HepG2 (cell line): Measurements from ENCODE around the gene RBM19. TPM values are rescaled to one million over a fixed set of nuclear protein-coding genes. Genes with fewer than 3 reads are reported as not detected.

Experiments used
- ATAC-seq: fragments of 200-7000 bp; cut with Tn5 transposase; 3 replicates; pipeline ENCODE4 v1.9.1; 2020; ENCODE audit warnings: mild to moderate bottlenecking, moderate library complexity
- BruUV-seq: library from RNA; stranded (reverse); fragments of 400-500 nt; replicated peaks from 2 replicates; lab custom pipeline; 2021; lab: Mats Ljungman, UMichigan
- CTCF ChIA-PET: fragments of 300-600 bp; formaldehyde crosslinking; extraction: SDS; loops from one replicate; lab custom pipeline; 2021; ENCODE audit warnings: low total read pairs, inconsistent platforms, low intra/inter-chr PET ratio; lab: Yijun Ruan, JAX
- POLR2A ChIA-PET: fragments of 350-600 bp; sonication (Branson Sonifier 250); formaldehyde crosslinking; loops from one replicate; lab custom pipeline; 2020; ENCODE audit warnings: antibody characterized with exemption, inconsistent platforms; lab: Yijun Ruan, JAX
- DNase-seq: peaks from one replicate; pipeline ENCODE4 v3.0.0-alpha.2; 2015; ENCODE audit warnings: low spot score
- FAIRE-seq: peaks from 3 replicates; lab custom pipeline; 2011; peaks lifted over from hg19 to GRCh38; lab: Jason Lieb, UNC
- H2AFZ ChIP-seq: one replicate; pipeline ENCODE4 v1.6.1; 2011; ENCODE audit warnings: low read length, inconsistent platforms
- H3K27ac ChIP-seq: fragments of 300-600 bp; 3 replicates; pipeline ENCODE4 v1.8.0; 2011; ENCODE audit warnings: mixed run types, mild to moderate bottlenecking, mixed read lengths, low read length, inconsistent platforms; ENCODE audit not compliant: insufficient read depth; ENCODE audit errors: extremely low read length
- H3K27me3 ChIP-seq, 2 experiments: fragments of 200-600 bp in 1 of 2; 2 replicates in 1 of 2; 3 replicates in 1 of 2; pipeline versions ENCODE4 v1.6.0 to v1.8.0; 2011; ENCODE audit warnings: low read length in 2 of 2, mild to moderate bottlenecking in 2 of 2, moderate library complexity in 2 of 2, inconsistent platforms in 1 of 2; ENCODE audit not compliant: insufficient read depth in 2 of 2, control insufficient read depth in 1 of 2
- H3K36me3 ChIP-seq, 2 experiments: fragments of 200-600 bp in 1 of 2; replicated peaks in 1 of 2; 2 replicates in 1 of 2; 3 replicates in 1 of 2; pipeline versions ENCODE4 v1.5.1 to v1.8.0; 2011; ENCODE audit warnings: low read length in 2 of 2, inconsistent platforms in 1 of 2; ENCODE audit not compliant: insufficient read depth in 2 of 2, control insufficient read depth in 1 of 2
- H3K4me1 ChIP-seq: 2 replicates; pipeline ENCODE4 v1.5.1; 2012; ENCODE audit warnings: low read length, inconsistent platforms; ENCODE audit not compliant: insufficient read depth
- H3K4me2 ChIP-seq: 2 replicates; pipeline ENCODE4 v1.6.0; 2011; ENCODE audit warnings: low read depth, low read length, inconsistent platforms
- H3K4me3 ChIP-seq, 3 experiments: fragments of 200-600 bp in 1 of 3; sonication (generic), shearing (Covaris generic) in 1 of 3; replicated peaks in 1 of 3; 2 replicates each; pipeline ENCODE4 v1.5.1; 2011 to 2016; ENCODE audit warnings: low read length in 3 of 3, inconsistent platforms in 2 of 3, low read depth in 2 of 3, mild to moderate bottlenecking in 2 of 3, control low read depth in 1 of 3, mixed read lengths in 1 of 3; ENCODE audit not compliant: insufficient read depth in 1 of 3
- H3K79me2 ChIP-seq: one replicate; pipeline ENCODE4 v1.6.1; 2011; ENCODE audit warnings: low read length, inconsistent platforms; ENCODE audit not compliant: insufficient read depth
- H3K9ac ChIP-seq: 2 replicates; pipeline ENCODE4 v1.6.0; 2011; ENCODE audit warnings: mild to moderate bottlenecking, low read depth, low read length, inconsistent platforms; ENCODE audit not compliant: insufficient read depth
- H3K9me3 ChIP-seq: 2 replicates; pipeline ENCODE4 v1.5.1; 2012; ENCODE audit warnings: mild to moderate bottlenecking, low read length
- H4K20me1 ChIP-seq: 2 replicates; pipeline ENCODE4 v1.6.0; 2011; ENCODE audit warnings: inconsistent platforms, mild to moderate bottlenecking, low read length, moderate library complexity; ENCODE audit not compliant: insufficient read depth
- ATF7 ChIP-seq, 2 experiments: fragments of 450-650 bp in 1 of 2; sonication (generic) in 1 of 2; formaldehyde crosslinking in 1 of 2; IDR thresholded peaks; 2 replicates each; pipeline versions ENCODE4 v1.4.0 to v1.6.1; 2016 to 2020; ENCODE audit warnings: antibody characterized with exemption in 1 of 2, mild to moderate bottlenecking in 1 of 2, missing genetic modification reagents in 1 of 2
- EP300 ChIP-seq, 3 experiments: sonication (generic) in 1 of 3; formaldehyde crosslinking in 1 of 3; IDR thresholded peaks; 2 replicates each; pipeline versions ENCODE4 v1.5.1 to v1.6.1; 2011 to 2020; ENCODE audit warnings: low read depth in 2 of 3, low read length in 2 of 3, borderline replicate concordance in 1 of 3, improper control_type of control experiment in 1 of 3, mild to moderate bottlenecking in 1 of 3, missing genetic modification reagents in 1 of 3, moderate library complexity in 1 of 3
- NFATC3 ChIP-seq: sonication (generic); formaldehyde crosslinking; IDR thresholded peaks from 2 replicates; pipeline ENCODE4 v1.5.1; 2020; ENCODE audit warnings: mild to moderate bottlenecking, missing genetic modification reagents
- ZMYM3 ChIP-seq: sonication (generic); formaldehyde crosslinking; IDR thresholded peaks from 2 replicates; pipeline ENCODE4 v1.5.1; 2020; ENCODE audit warnings: mild to moderate bottlenecking, missing genetic modification reagents
- ZNF441 ChIP-seq: sonication (generic); formaldehyde crosslinking; IDR thresholded peaks from 2 replicates; pipeline ENCODE4 v1.7.0; 2021; ENCODE audit warnings: missing genetic modification reagents, borderline replicate concordance
- ZNF629 ChIP-seq: sonication (generic); formaldehyde crosslinking; conservative IDR thresholded peaks from 2 replicates; pipeline ENCODE4 v1.5.0; 2020; ENCODE audit warnings: missing genetic modification reagents
- ZNF878 ChIP-seq: sonication (generic); formaldehyde crosslinking; IDR thresholded peaks from 2 replicates; pipeline ENCODE4 v1.8.1; 2023; ENCODE audit warnings: mild to moderate bottlenecking, missing genetic modification reagents, moderate library complexity
- WGBS: methylation state at CpG from one replicate; pipeline ENCODE4 v1.1.6; 2017; ENCODE audit warnings: low lambda C conversion rate; 5-methylcytosine and 5-hydroxymethylcytosine counted together
- in situ Hi-C: cut with HindIII; loops from 2 replicates; pipeline ENCODE4 v1.10.0; 2017; ENCODE audit warnings: low pct_unique_long_range_greater_than_20kb; ENCODE audit not compliant: extremely low pct_ligation_motif_present
- intact Hi-C: fragments of 100-400 bp; cut with micrococcal nuclease; formaldehyde crosslinking; loops from one replicate; pipeline ENCODE4 v1.10.0; 2022; ENCODE audit not compliant: unreplicated experiment
- polyA plus RNA-seq, 8 experiments: library from polyadenylated mRNA; depleted of rRNA in 3 of 8; stranded (reverse) in 7 of 8; unstranded in 1 of 8; fragments of >200 nt; fragmentation: Illumina TruSeq in 4 of 8; extraction: Trizol in 4 of 8; gene quantifications; 2 replicates each; pipeline versions ENCODE4 v1.2.1 to v1.2.3, GENCODE V29; 2011 to 2016; ENCODE audit warnings: low read depth in 4 of 8, missing spikeins in 1 of 8, mixed read lengths in 1 of 8; ENCODE audit not compliant: insufficient read depth in 1 of 8
- total RNA-seq, 5 experiments: library from RNA; depleted of rRNA; stranded (reverse); fragments of >200 nt; fragmentation: Illumina TruSeq; extraction: Trizol; gene quantifications; 2 replicates each; pipeline ENCODE4 v1.2.3, GENCODE V29; 2016; ENCODE audit warnings: low read depth in 1 of 5
- TF ChIP-seq, protein P1 (sequence below): IDR thresholded peaks from 2 replicates; pipeline ENCODE4 v1.6.1; 2012; ENCODE audit warnings: low read depth, low read length, improper control_type of control experiment

RBM19 gene
- total and polyA plus RNA-seq, 2 of the 13 experiments (the other 11 are each of a cell fraction or from before 2014, with no cell fraction given) = 19.3 to 32.2 TPM

DNA sequence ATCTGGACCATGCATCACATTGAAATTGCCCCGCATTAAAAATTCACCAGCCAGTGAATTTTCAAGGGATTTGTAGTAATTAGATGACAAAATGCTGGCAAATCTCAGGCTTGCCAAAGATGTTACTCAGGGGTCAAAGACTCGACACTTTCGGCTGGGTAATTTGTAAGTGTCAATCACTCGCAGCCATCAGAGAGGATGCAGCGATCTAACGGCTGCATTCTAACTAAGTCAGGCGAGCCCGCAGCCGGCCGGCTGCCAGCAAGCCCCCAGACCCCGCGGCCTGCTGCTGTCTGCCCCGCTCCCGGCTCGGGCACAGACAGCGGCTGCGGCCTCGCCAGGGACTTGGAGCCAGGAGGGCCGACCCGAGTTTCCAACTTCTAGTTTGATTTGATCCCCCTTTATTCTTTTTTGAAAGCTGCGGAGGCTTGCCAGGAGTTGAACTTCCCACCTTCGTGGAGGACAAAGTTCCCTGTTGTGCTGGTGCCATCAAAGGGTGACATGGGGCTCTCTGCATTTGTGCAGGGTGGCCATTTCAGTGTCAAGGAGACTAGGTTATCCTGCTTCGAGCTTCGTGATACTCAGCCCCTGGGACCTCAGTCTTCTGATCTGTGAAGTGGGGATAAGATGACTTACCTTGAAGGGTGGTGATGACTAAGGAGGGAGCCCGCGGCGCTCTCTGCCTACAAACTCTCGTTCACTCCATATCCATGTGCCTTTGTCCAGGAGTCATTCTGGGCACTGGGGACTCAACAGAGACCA is 169.9 kb downstream of the RBM19 start:
- DNase-seq (no peak), FAIRE-seq (no peak), ATAC-seq (no peak)
- Histone ChIP-seq H2AFZ (no peak overlapping the region), H4K20me1 (no peaks in the 10 kb centered on the region), H3K27ac (no peak overlapping the region), H3K79me2 (no peaks in the 10 kb centered on the region), H3K27me3 (peaks cover 0 to 1% of the 10 kb centered on the region in 2 experiments; a peak in 1 of 5 replicates), H3K9me3 (no peaks in the 10 kb centered on the region), H3K4me3 (no peak overlapping the region), H3K4me2 (no peak overlapping the region), H3K36me3 (no peaks in the 10 kb centered on the region), H3K4me1 (peaks cover 24% of the 10 kb centered on the region), H3K9ac (no peak overlapping the region)
- WGBS = 65% methylated on average over 11 of the region's 28 CpGs
- ChIA-PET POLR2A (no interaction called here), CTCF (no interaction called here)
- no TSS peak for BruUV-seq
- in situ Hi-C loops = no loop called here
- TF ChIP-seq ZNF441 (CRISPR knock-in tag) = no peak
- peak; percentile 90 for TF ChIP-seq ZNF629 (CRISPR knock-in tag)
- TF ChIP-seq ZMYM3 (CRISPR knock-in tag) = peak; percentile 60; the same call in 1 of the 2 replicates
- intact Hi-C loops = no loop called here

DNA sequence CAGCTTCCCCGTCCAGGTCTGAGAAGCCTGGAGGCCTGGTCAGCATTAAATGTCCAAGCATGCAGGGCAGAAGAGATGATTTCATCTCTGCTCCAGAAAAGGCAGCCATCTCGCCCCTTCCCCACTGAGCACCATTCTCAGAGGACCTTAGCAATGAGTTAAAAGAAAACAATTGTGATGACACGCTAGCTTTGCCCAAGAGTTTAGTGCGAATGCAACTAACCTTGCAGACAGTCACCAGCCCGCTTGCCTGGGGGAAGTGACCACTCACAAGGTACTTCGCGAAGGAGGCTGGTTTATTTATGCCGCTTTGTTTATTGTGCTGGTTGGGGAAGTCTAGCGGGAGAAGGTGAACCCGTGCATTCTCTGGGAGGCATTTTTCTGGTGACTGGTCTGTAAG is 170.7 kb downstream of the RBM19 start:
- 63% methylated on average over 10 of the region's 10 CpGs for WGBS
- no peak overlapping the region for H2AFZ ChIP-seq

More for the DNA sequence above, 170.7 kb downstream of the RBM19 start:
- intact Hi-C loops = no loop called here
- H3K4me2 ChIP-seq = no peak overlapping the region
- no peak overlapping the region for H3K4me3 ChIP-seq
- ATAC-seq (no peak), FAIRE-seq (no peak), DNase-seq (no peak)
- BruUV-seq = no TSS peak
- no peak overlapping the region for H3K9ac ChIP-seq
- no peaks in the 10 kb centered on the region for H3K36me3 ChIP-seq
- CTCF ChIA-PET = no interaction called here
- H4K20me1 ChIP-seq = no peaks in the 10 kb centered on the region
- H3K27me3 ChIP-seq = peaks cover 0 to 1% of the 10 kb centered on the region in 2 experiments; a peak in 1 of 5 replicates
- POLR2A ChIA-PET = no interaction called here
- no peak for TF ChIP-seq ZNF878 (CRISPR knock-in tag)
- no peak for TF ChIP-seq EP300 (IDR thresholded peaks at IDR 0.05; ENCODE audit: low read depth in 2 of 2, low read length in 2 of 2)
- TF ChIP-seq EP300 (CRISPR knock-in tag; IDR thresholded peaks at IDR 0.05; ENCODE audit: borderline replicate concordance) = no peak
- TF ChIP-seq NFATC3 (CRISPR knock-in tag) = no peak
- TF ChIP-seq ATF7 (IDR thresholded peaks at IDR 0.05) = no peak
- TF ChIP-seq ATF7 (CRISPR knock-in tag; IDR thresholded peaks at IDR 0.05) = no peak
- TF ChIP-seq, protein P1, sequence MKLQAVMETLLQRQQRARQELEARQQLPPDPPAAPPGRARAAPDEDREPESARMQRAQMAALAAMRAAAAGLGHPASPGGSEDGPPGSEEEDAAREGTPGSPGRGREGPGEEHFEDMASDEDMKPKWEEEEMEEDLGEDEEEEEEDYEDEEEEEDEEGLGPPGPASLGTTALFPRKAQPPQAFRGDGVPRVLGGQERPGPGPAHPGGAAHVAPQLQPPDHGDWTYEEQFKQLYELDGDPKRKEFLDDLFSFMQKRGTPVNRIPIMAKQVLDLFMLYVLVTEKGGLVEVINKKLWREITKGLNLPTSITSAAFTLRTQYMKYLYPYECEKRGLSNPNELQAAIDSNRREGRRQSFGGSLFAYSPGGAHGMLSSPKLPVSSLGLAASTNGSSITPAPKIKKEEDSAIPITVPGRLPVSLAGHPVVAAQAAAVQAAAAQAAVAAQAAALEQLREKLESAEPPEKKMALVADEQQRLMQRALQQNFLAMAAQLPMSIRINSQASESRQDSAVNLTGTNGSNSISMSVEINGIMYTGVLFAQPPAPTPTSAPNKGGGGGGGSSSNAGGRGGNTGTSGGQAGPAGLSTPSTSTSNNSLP = no peak
- in situ Hi-C loops = no loop called here
- no peak overlapping the region for H3K27ac ChIP-seq
- peaks cover 24% of the 10 kb centered on the region for H3K4me1 ChIP-seq
- no peaks in the 10 kb centered on the region for H3K9me3 ChIP-seq
- H3K79me2 ChIP-seq = no peaks in the 10 kb centered on the region
